ENCODE data around the gene SORCS2. TPM values are rescaled to one million over a fixed set of nuclear protein-coding genes. Genes with fewer than 3 reads are reported as not detected.

SORCS2 gene
- total and polyA plus RNA-seq, 2 of the 13 experiments (the other 11 are each of a cell fraction or from before 2014, with no cell fraction given), result 0.82 to 1.0 TPM

DNA sequence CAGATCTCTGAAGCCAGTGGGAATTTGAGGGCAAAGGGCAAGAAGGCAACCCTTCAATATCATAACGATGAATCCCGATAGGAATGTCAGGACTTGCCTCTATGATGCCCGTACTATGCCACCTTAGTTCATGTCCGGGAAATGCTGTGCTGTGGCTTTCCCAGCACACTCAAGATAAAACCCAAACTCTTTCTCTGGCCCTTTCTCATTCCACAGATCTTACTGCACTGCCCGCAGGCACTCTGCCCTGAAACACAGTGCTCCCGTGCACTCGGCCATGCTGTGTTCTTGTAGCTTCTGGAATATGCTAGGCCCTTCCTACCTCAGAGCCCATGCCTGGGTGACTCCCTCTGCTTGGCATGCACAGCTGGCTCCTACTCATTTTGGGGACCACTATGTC is 26.3 kb downstream of the SORCS2 start:
- in situ Hi-C loops (cut with HindIII; ENCODE audit: extremely low pct_ligation_motif_present, low pct_unique_long_range_greater_than_20kb), result no loop called here
- no peak overlapping the region for H3K9ac ChIP-seq (ENCODE audit: insufficient read depth, low read depth, low read length)
- WGBS (ENCODE audit: low lambda C conversion rate), result 66% methylated on average over 7 of the region's 7 CpGs
- intact Hi-C loops (cut with micrococcal nuclease; ENCODE audit: unreplicated experiment), result no loop called here
- no peak overlapping the region for H3K27ac ChIP-seq (ENCODE audit: extremely low read length, insufficient read depth, low read length)
- H3K4me3 ChIP-seq (replicated peaks in 1 of 3; ENCODE audit: insufficient read depth in 1 of 3, low read depth in 2 of 3, low read length in 3 of 3), result no peak overlapping the region
- no peak for FAIRE-seq
- H3K79me2 ChIP-seq (ENCODE audit: insufficient read depth, low read length), result no peaks in the 10 kb centered on the region
- peaks cover 8% of the 10 kb centered on the region for H3K9me3 ChIP-seq (ENCODE audit: low read length)
- TF ChIP-seq ZNF446 (CRISPR knock-in tag; IDR thresholded peaks at IDR 0.05) (no peak), EZH2 (conservative IDR thresholded peaks at IDR 0.05; ENCODE audit: low read depth, low read length) (no peak), SPEN (CRISPR knock-in tag; IDR thresholded peaks at IDR 0.05; ENCODE audit: low read depth) (no peak), ZNF543 (CRISPR knock-in tag; IDR thresholded peaks at IDR 0.05) (no peak), ZNF431 (CRISPR knock-in tag; IDR thresholded peaks at IDR 0.05; ENCODE audit: borderline replicate concordance, low read depth) (no peak), ZHX1 (CRISPR knock-in tag; IDR thresholded peaks at IDR 0.05; ENCODE audit: low read depth) (no peak), ZNF484 (CRISPR knock-in tag; IDR thresholded peaks at IDR 0.05; ENCODE audit: borderline replicate concordance, low read depth) (no peak), ZFP36 (IDR thresholded peaks at IDR 0.05; ENCODE audit: borderline replicate concordance, low read depth, low read length, partially characterized antibody) (no peak), TCF7L2 (IDR thresholded peaks at IDR 0.05; ENCODE audit: low read depth, low read length) (no peak), HDAC1 (CRISPR knock-in tag; IDR thresholded peaks at IDR 0.05) (no peak), CTCF (CRISPR knock-in tag; IDR thresholded peaks at IDR 0.05) (no peak)
- no peak for DNase-seq (ENCODE audit: low spot score)
- no TSS peak for BruUV-seq (replicated peaks)
- no peak overlapping the region for H3K4me2 ChIP-seq (ENCODE audit: low read depth, low read length)
- no peak overlapping the region for H2AFZ ChIP-seq (ENCODE audit: low read length)
- ChIA-PET POLR2A (no interaction called here), CTCF (ENCODE audit: low intra/inter-chr PET ratio, low total read pairs) (no interaction called here)
- H4K20me1 ChIP-seq (ENCODE audit: insufficient read depth, low read length), result no peaks in the 10 kb centered on the region
- ATAC-seq, result no peak
- no peaks in the 10 kb centered on the region for H3K36me3 ChIP-seq (replicated peaks in 1 of 2; ENCODE audit: control insufficient read depth in 1 of 2, insufficient read depth in 2 of 2, low read length in 2 of 2)
- H3K4me1 ChIP-seq (ENCODE audit: insufficient read depth, low read length), result peaks cover 14% of the 10 kb centered on the region
- peaks cover 1 to 8% of the 10 kb centered on the region in 2 experiments; a peak in 3 of 5 replicates for H3K27me3 ChIP-seq (ENCODE audit: control insufficient read depth in 1 of 2, insufficient read depth in 2 of 2, low read length in 2 of 2)
